ENCODE results near the gene PRPF6.
A peak's percentile ranks its signal among the peaks of the same experiment; 100 is the strongest.

Gene PRPF6

GRCh38 chr20:64062596-64063388 is 81.9 kb downstream of the PRPF6 start, which contains the start of gene TCEA2:
TSS of gene TCEA2 (plus strand) at chr20:64063198. CDS start at chr20:64063313, 115 bp downstream.
- DNase-seq (ENCODE audit: low read depth in 2 of 3, low spot score in 2 of 3) = peak; percentile 88 to 90 (median 89)

GRCh38 chr20:64063389-64064144 is 82.6 kb downstream of the PRPF6 start:
- DNase-seq (ENCODE audit: low read depth in 2 of 3, low spot score in 2 of 3) = no peak

GRCh38 chr20:64064145-64064698 is 83.3 kb downstream of the PRPF6 start:
- no peak for DNase-seq (ENCODE audit: low read depth in 2 of 3, low spot score in 2 of 3)

- no peak for DNase-seq (ENCODE audit: low read depth in 2 of 3, low spot score in 2 of 3)
Observed at GRCh38 chr20:64065062-64065973, 84.4 kb downstream of the PRPF6 start.

- peak in 2 of 3 experiments; percentile 46 to 52 for DNase-seq (ENCODE audit: low read depth in 2 of 3, low spot score in 2 of 3)
Observed at GRCh38 chr20:64065974-64066343, 85.0 kb downstream of the PRPF6 start.

- DNase-seq (ENCODE audit: low read depth in 2 of 3, low spot score in 2 of 3) = no peak
Observed at GRCh38 chr20:64067005-64067632, 86.2 kb downstream of the PRPF6 start.

- DNase-seq (ENCODE audit: low read depth in 2 of 3, low spot score in 2 of 3) = no peak
Observed at GRCh38 chr20:64067733-64068307, 86.9 kb downstream of the PRPF6 start.

- DNase-seq (ENCODE audit: low read depth in 2 of 3, low spot score in 2 of 3) = no peak
Observed at GRCh38 chr20:64068386-64069208, 87.7 kb downstream of the PRPF6 start.

GRCh38 chr20:64069209-64069613 is 88.3 kb downstream of the PRPF6 start:
- DNase-seq (ENCODE audit: low read depth in 2 of 3, low spot score in 2 of 3) = no peak

- DNase-seq (ENCODE audit: low read depth in 2 of 3, low spot score in 2 of 3) = no peak
Observed at GRCh38 chr20:64069614-64070243, 88.8 kb downstream of the PRPF6 start.

GRCh38 chr20:64070244-64070993 is 89.5 kb downstream of the PRPF6 start:
- no peak for DNase-seq (ENCODE audit: low read depth in 2 of 3, low spot score in 2 of 3)

- no peak for DNase-seq (ENCODE audit: low read depth in 2 of 3, low spot score in 2 of 3)
Observed at GRCh38 chr20:64071341-64072332, 90.7 kb downstream of the PRPF6 start.

- DNase-seq (ENCODE audit: low read depth in 2 of 3, low spot score in 2 of 3) = no peak
Observed at GRCh38 chr20:64072498-64073063, 91.6 kb downstream of the PRPF6 start.

GRCh38 chr20:64073476-64074183 is 92.7 kb downstream of the PRPF6 start:
- no peak for DNase-seq (ENCODE audit: low read depth in 2 of 3, low spot score in 2 of 3)

GRCh38 chr20:64074184-64074789 is 93.4 kb downstream of the PRPF6 start:
- no peak for DNase-seq (ENCODE audit: low read depth in 2 of 3, low spot score in 2 of 3)
